SK-N-SH (cell line): ENCODE data around the gene SEPTIN11.

ENCODE experiments used
- EP300 ChIP-seq, 2 experiments: IDR thresholded peaks; 2 replicates each; pipeline versions ENCODE4 v1.4.0 to v1.6.1; 2012; ENCODE audit warnings: borderline replicate concordance in 1 of 2, low read depth in 1 of 2, low read length in 1 of 2
- JUND ChIP-seq: IDR thresholded peaks from 2 replicates; pipeline ENCODE4 v1.4.0; 2012
- MAX ChIP-seq: IDR thresholded peaks from 2 replicates; pipeline ENCODE4 v1.4.0; 2012; ENCODE audit warnings: low read depth
- USF1 ChIP-seq: IDR thresholded peaks from 2 replicates; pipeline ENCODE4 v1.4.0; 2012; ENCODE audit warnings: low read depth, borderline replicate concordance
- TF ChIP-seq, protein P1 (sequence below): fragments of 200-600 bp; sonication (generic); IDR thresholded peaks from 2 replicates; pipeline ENCODE4 v1.6.1; 2017; ENCODE audit warnings: antibody characterized with exemption, mild to moderate bottlenecking, moderate library complexity
- TF ChIP-seq, protein P2 (sequence below): IDR thresholded peaks from 2 replicates; pipeline ENCODE4 v1.6.1; 2012; ENCODE audit warnings: mild to moderate bottlenecking, low read depth, low read length, moderate library complexity

DNA sequence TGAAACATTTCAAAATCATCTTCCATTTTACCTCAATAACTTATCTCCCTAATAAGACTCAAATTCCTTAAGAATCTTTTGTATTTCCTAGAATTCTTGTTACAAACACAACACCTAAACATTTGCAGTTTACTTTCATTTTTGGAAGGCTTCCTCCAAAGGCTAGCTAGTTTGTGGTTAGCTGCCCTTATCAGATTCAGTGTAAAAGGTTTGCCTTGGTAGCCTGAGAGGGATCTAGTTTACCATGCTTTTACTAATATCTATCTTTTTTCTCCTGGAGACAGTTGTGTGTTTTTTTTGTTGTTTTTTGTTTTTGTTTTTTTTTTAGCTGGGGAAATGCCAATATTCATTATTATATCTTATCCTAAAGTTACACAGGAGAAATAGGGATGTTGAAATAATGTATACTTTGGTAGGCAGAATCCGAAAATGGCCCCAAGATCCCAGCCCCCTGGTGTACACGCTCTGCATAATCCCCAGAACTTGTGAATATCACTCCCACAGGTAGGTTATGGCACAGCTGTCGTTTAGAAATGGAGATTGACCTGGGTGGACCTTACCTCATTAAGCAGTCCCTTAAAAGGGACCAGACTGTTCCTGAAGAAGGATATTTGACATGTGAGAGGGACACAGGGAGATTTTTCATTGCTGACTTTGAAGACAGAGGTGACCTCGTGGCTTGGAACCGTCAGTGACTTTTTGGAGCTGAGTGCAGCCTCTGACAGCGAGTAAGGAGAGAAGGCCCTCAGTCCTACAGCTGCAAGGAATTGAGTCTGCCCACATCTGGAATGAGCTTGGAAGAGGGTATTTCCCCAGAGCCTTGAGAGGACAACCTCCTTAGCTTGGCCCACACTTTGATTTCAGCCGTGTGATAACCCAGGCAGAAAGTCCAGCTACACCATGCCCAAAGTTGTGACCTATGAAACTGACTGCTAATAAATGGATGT is 33.4 kb downstream of the SEPTIN11 start:
- TF ChIP-seq, protein P1, sequence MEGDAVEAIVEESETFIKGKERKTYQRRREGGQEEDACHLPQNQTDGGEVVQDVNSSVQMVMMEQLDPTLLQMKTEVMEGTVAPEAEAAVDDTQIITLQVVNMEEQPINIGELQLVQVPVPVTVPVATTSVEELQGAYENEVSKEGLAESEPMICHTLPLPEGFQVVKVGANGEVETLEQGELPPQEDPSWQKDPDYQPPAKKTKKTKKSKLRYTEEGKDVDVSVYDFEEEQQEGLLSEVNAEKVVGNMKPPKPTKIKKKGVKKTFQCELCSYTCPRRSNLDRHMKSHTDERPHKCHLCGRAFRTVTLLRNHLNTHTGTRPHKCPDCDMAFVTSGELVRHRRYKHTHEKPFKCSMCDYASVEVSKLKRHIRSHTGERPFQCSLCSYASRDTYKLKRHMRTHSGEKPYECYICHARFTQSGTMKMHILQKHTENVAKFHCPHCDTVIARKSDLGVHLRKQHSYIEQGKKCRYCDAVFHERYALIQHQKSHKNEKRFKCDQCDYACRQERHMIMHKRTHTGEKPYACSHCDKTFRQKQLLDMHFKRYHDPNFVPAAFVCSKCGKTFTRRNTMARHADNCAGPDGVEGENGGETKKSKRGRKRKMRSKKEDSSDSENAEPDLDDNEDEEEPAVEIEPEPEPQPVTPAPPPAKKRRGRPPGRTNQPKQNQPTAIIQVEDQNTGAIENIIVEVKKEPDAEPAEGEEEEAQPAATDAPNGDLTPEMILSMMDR: peak; percentile 36
- TF ChIP-seq JUND (no peak), EP300 (IDR thresholded peaks at IDR 0.05; ENCODE audit: borderline replicate concordance in 1 of 2, low read depth in 1 of 2, low read length in 1 of 2) (no peak), USF1 (no peak), MAX (no peak)
- TF ChIP-seq, protein P2, sequence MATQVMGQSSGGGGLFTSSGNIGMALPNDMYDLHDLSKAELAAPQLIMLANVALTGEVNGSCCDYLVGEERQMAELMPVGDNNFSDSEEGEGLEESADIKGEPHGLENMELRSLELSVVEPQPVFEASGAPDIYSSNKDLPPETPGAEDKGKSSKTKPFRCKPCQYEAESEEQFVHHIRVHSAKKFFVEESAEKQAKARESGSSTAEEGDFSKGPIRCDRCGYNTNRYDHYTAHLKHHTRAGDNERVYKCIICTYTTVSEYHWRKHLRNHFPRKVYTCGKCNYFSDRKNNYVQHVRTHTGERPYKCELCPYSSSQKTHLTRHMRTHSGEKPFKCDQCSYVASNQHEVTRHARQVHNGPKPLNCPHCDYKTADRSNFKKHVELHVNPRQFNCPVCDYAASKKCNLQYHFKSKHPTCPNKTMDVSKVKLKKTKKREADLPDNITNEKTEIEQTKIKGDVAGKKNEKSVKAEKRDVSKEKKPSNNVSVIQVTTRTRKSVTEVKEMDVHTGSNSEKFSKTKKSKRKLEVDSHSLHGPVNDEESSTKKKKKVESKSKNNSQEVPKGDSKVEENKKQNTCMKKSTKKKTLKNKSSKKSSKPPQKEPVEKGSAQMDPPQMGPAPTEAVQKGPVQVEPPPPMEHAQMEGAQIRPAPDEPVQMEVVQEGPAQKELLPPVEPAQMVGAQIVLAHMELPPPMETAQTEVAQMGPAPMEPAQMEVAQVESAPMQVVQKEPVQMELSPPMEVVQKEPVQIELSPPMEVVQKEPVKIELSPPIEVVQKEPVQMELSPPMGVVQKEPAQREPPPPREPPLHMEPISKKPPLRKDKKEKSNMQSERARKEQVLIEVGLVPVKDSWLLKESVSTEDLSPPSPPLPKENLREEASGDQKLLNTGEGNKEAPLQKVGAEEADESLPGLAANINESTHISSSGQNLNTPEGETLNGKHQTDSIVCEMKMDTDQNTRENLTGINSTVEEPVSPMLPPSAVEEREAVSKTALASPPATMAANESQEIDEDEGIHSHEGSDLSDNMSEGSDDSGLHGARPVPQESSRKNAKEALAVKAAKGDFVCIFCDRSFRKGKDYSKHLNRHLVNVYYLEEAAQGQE: no peak
